Measurements from ENCODE around the gene LCOR. TPM values are rescaled to one million over a fixed set of nuclear protein-coding genes. Genes with fewer than 3 reads are reported as not detected.

The LCOR gene
- total and polyA plus RNA-seq, 2 experiments from 2014 or later = 9.1 to 14.8 TPM

- WGBS, 2 experiments (ENCODE audit: low coverage in 1 of 2, low lambda C conversion rate in 2 of 2, missing lambda C conversion rate in 2 of 2) = 97 to 100% methylated on average over 1 of the region's 1 CpG
- no peaks in the 10 kb centered on the region for H4K20me1 ChIP-seq (ENCODE audit: insufficient read depth)
- H3K9me3 ChIP-seq (ENCODE audit: low read depth) = no peaks in the 10 kb centered on the region
- no peak overlapping the region for H2AFZ ChIP-seq
- TF ChIP-seq EZH2 (IDR thresholded peaks at IDR 0.05; ENCODE audit: insufficient read depth, poor library complexity, severe bottlenecking) = no peak
- no peak for TF ChIP-seq EZH2phosphoT487 (IDR thresholded peaks at IDR 0.05; ENCODE audit: insufficient read depth, low read depth)
- H3K9me2 ChIP-seq (ENCODE audit: insufficient read depth) = no peaks in the 10 kb centered on the region
- H3K36me3 ChIP-seq (ENCODE audit: low read depth) = peaks cover 25% of the 10 kb centered on the region; the same call in 1 of the 2 replicates
- DNase-seq = no peak
- in situ Hi-C loops (cut with MboI) = no loop called here
- peaks cover 27% of the 10 kb centered on the region for H3K4me1 ChIP-seq (ENCODE audit: insufficient read depth)
- H3K9ac ChIP-seq = no peak overlapping the region
- peak overlapping the region; percentile 3 for H3K4me2 ChIP-seq (ENCODE audit: unreplicated experiment)
- peaks cover 48% of the 10 kb centered on the region for H3K79me2 ChIP-seq (ENCODE audit: insufficient read depth)
- H3K27me3 ChIP-seq (replicated peaks; ENCODE audit: insufficient read depth) = no peaks in the 10 kb centered on the region
- H3K27ac ChIP-seq = peak overlapping the region; percentile 68; the same call in 1 of the 2 replicates
- H3K4me3 ChIP-seq = no peak overlapping the region
- peaks cover 25% of the 10 kb centered on the region for H3F3A ChIP-seq (ENCODE audit: insufficient read depth)
These were observed 127.6 kb downstream of the LCOR start for GRCh38 chr10:96959733-96960132.

- Histone ChIP-seq H2AFZ (no peak overlapping the region), H3K27me3 (replicated peaks; ENCODE audit: insufficient read depth) (no peaks in the 10 kb centered on the region), H3K79me2 (ENCODE audit: insufficient read depth) (peaks cover 43% of the 10 kb centered on the region), H3K9me2 (ENCODE audit: insufficient read depth) (no peaks in the 10 kb centered on the region), H3K36me3 (ENCODE audit: low read depth) (peaks cover 14% of the 10 kb centered on the region; the same call in 1 of the 2 replicates), H3K4me1 (ENCODE audit: insufficient read depth) (peaks cover 27% of the 10 kb centered on the region), H3F3A (ENCODE audit: insufficient read depth) (peaks cover 25% of the 10 kb centered on the region), H4K20me1 (ENCODE audit: insufficient read depth) (no peaks in the 10 kb centered on the region), H3K4me2 (ENCODE audit: unreplicated experiment) (peak overlapping the region; percentile 3), H3K9ac (no peak overlapping the region), H3K9me3 (ENCODE audit: low read depth) (no peaks in the 10 kb centered on the region), H3K4me3 (no peak overlapping the region), H3K27ac (peak overlapping the region; percentile 68)
- in situ Hi-C loops (cut with MboI) = no loop called here
- no peak for TF ChIP-seq EZH2 (IDR thresholded peaks at IDR 0.05; ENCODE audit: insufficient read depth, poor library complexity, severe bottlenecking)
- no peak for TF ChIP-seq EZH2phosphoT487 (IDR thresholded peaks at IDR 0.05; ENCODE audit: insufficient read depth, low read depth)
- 18 to 32% methylated on average over 2 of the region's 2 CpGs for WGBS, 2 experiments (ENCODE audit: low coverage in 1 of 2, low lambda C conversion rate in 2 of 2, missing lambda C conversion rate in 2 of 2)
- peak; percentile 69 for DNase-seq
These were observed 128.8 kb downstream of the LCOR start for GRCh38 chr10:96960872-96961271.

- 88 to 95% methylated on average over 2 of the region's 2 CpGs for WGBS, 2 experiments (ENCODE audit: low coverage in 1 of 2, low lambda C conversion rate in 2 of 2, missing lambda C conversion rate in 2 of 2)
- H2AFZ ChIP-seq = no peak overlapping the region
- no peaks in the 10 kb centered on the region for H3K9me2 ChIP-seq (ENCODE audit: insufficient read depth)
- in situ Hi-C loops (cut with MboI) = no loop called here
- no peak overlapping the region for H3K4me2 ChIP-seq (ENCODE audit: unreplicated experiment)
- DNase-seq = no peak
- peaks cover 35% of the 10 kb centered on the region for H3F3A ChIP-seq (ENCODE audit: insufficient read depth)
- H3K4me1 ChIP-seq (ENCODE audit: insufficient read depth) = peaks cover 42% of the 10 kb centered on the region
- TF ChIP-seq EZH2 (IDR thresholded peaks at IDR 0.05; ENCODE audit: insufficient read depth, poor library complexity, severe bottlenecking) = no peak
- no peak for TF ChIP-seq EZH2phosphoT487 (IDR thresholded peaks at IDR 0.05; ENCODE audit: insufficient read depth, low read depth)
- H3K36me3 ChIP-seq (ENCODE audit: low read depth) = no peaks in the 10 kb centered on the region
- no peaks in the 10 kb centered on the region for H4K20me1 ChIP-seq (ENCODE audit: insufficient read depth)
- no peaks in the 10 kb centered on the region for H3K27me3 ChIP-seq (replicated peaks; ENCODE audit: insufficient read depth)
- H3K79me2 ChIP-seq (ENCODE audit: insufficient read depth) = peaks cover 14% of the 10 kb centered on the region
- no peak overlapping the region for H3K27ac ChIP-seq
- H3K4me3 ChIP-seq = no peak overlapping the region
- H3K9ac ChIP-seq = no peak overlapping the region
- no peaks in the 10 kb centered on the region for H3K9me3 ChIP-seq (ENCODE audit: low read depth)
These were observed 132.0 kb downstream of the LCOR start for GRCh38 chr10:96964131-96964530.

- in situ Hi-C loops (cut with MboI) = no loop called here
- Histone ChIP-seq H3K36me3 (ENCODE audit: low read depth) (no peaks in the 10 kb centered on the region), H3K4me2 (ENCODE audit: unreplicated experiment) (peak overlapping the region; percentile 73), H3K27ac (peak overlapping the region; percentile 36), H3K9me2 (ENCODE audit: insufficient read depth) (no peaks in the 10 kb centered on the region), H4K20me1 (ENCODE audit: insufficient read depth) (no peaks in the 10 kb centered on the region), H3F3A (ENCODE audit: insufficient read depth) (peaks cover 23% of the 10 kb centered on the region; the same call in 1 of the 2 replicates), H3K4me1 (ENCODE audit: insufficient read depth) (peaks cover 20% of the 10 kb centered on the region), H3K9ac (no peak overlapping the region), H2AFZ (no peak overlapping the region), H3K79me2 (ENCODE audit: insufficient read depth) (peaks cover 10% of the 10 kb centered on the region; the same call in 1 of the 2 replicates), H3K4me3 (no peak overlapping the region), H3K27me3 (replicated peaks; ENCODE audit: insufficient read depth) (no peaks in the 10 kb centered on the region), H3K9me3 (ENCODE audit: low read depth) (no peaks in the 10 kb centered on the region)
- peak; percentile 55 for DNase-seq
- TF ChIP-seq EZH2 (IDR thresholded peaks at IDR 0.05; ENCODE audit: insufficient read depth, poor library complexity, severe bottlenecking) (no peak), EZH2phosphoT487 (IDR thresholded peaks at IDR 0.05; ENCODE audit: insufficient read depth, low read depth) (no peak)
These were observed 135.7 kb downstream of the LCOR start for GRCh38 chr10:96967847-96968246.

Data from GM23248 (cell line).